ENCODE data around the gene UMAD1.
A peak's percentile ranks its signal among the peaks of the same experiment; 100 is the strongest.

The UMAD1 gene

GRCh38 chr7:7843240-7843639 is 202.7 kb downstream of the UMAD1 start:
- H2AK5ac ChIP-seq (ENCODE audit: low read length): no peak overlapping the region
- no peak overlapping the region for H2BK120ac ChIP-seq (ENCODE audit: insufficient read depth, low read length, poor library complexity)
- no peaks in the 10 kb centered on the region for H3K36me3 ChIP-seq (ENCODE audit: control insufficient read depth in 1 of 2, insufficient read depth in 2 of 2, low read length in 2 of 2)
- no peak overlapping the region for H3K18ac ChIP-seq (ENCODE audit: low read length)
- H3K9ac ChIP-seq (ENCODE audit: low read length): no peak overlapping the region
- no peaks in the 10 kb centered on the region for H3K79me1 ChIP-seq (ENCODE audit: low read length)
- H3K79me2 ChIP-seq (ENCODE audit: control insufficient read depth, insufficient read depth, low read length, poor library complexity): no peaks in the 10 kb centered on the region
- H3K23ac ChIP-seq (ENCODE audit: low read length): no peak overlapping the region
- no peak overlapping the region for H3K4me3 ChIP-seq (ENCODE audit: low read depth, low read length)
- no peak overlapping the region for H3K27ac ChIP-seq (ENCODE audit: low read depth, low read length)
- DNase-seq: no peak
- H3K4ac ChIP-seq (ENCODE audit: low read depth, low read length): no peak overlapping the region
- no peak overlapping the region for H2BK12ac ChIP-seq (ENCODE audit: low read length)
- no peak overlapping the region for H2BK5ac ChIP-seq (ENCODE audit: low read depth, low read length, poor library complexity)
- no peaks in the 10 kb centered on the region for H3K27me3 ChIP-seq (ENCODE audit: insufficient read depth, low read length)
- H3K9me3 ChIP-seq (ENCODE audit: insufficient read depth, low read depth, low read length): no peaks in the 10 kb centered on the region
- WGBS (ENCODE audit: extremely low coverage, insufficient coverage, insufficient read length): no CpG with 5 or more reads among the region's 5 CpGs
- H3K4me1 ChIP-seq (ENCODE audit: control insufficient read depth in 1 of 2, insufficient read depth in 2 of 2, low read length in 2 of 2): peaks cover 0 to 2% of the 10 kb centered on the region in 2 experiments
- no peak overlapping the region for H4K91ac ChIP-seq (ENCODE audit: low read depth, low read length)
- no peak overlapping the region for H2AFZ ChIP-seq (ENCODE audit: insufficient read depth, low read length, poor library complexity)
- H4K12ac ChIP-seq (ENCODE audit: low read depth, low read length): no peak overlapping the region
- H4K8ac ChIP-seq (ENCODE audit: low read depth, low read length): no peak overlapping the region
- no peak overlapping the region for H3K4me2 ChIP-seq (ENCODE audit: low read length)
- no peak overlapping the region for H3K14ac ChIP-seq (ENCODE audit: low read length)

- H3K18ac ChIP-seq (ENCODE audit: low read length): no peak overlapping the region
Observed at GRCh38 chr7:7843972-7844371, 203.4 kb downstream of the UMAD1 start.

GRCh38 chr7:7848246-7848645 is 207.7 kb downstream of the UMAD1 start:
- H3K18ac ChIP-seq (ENCODE audit: low read length): no peak overlapping the region
- H3K36me3 ChIP-seq (ENCODE audit: control insufficient read depth in 1 of 2, insufficient read depth in 2 of 2, low read length in 2 of 2): no peaks in the 10 kb centered on the region
- H3K14ac ChIP-seq (ENCODE audit: low read length): no peak overlapping the region
- no peak overlapping the region for H3K4me3 ChIP-seq (ENCODE audit: low read depth, low read length)
- no peak overlapping the region for H3K9ac ChIP-seq (ENCODE audit: low read length)
- peaks cover 2 to 7% of the 10 kb centered on the region in 2 experiments for H3K4me1 ChIP-seq (ENCODE audit: control insufficient read depth in 1 of 2, insufficient read depth in 2 of 2, low read length in 2 of 2)
- no peak overlapping the region for H3K4ac ChIP-seq (ENCODE audit: low read depth, low read length)
- no peak overlapping the region for H3K27ac ChIP-seq (ENCODE audit: low read depth, low read length)
- H3K9me3 ChIP-seq (ENCODE audit: insufficient read depth, low read depth, low read length): no peaks in the 10 kb centered on the region
- H4K8ac ChIP-seq (ENCODE audit: low read depth, low read length): no peak overlapping the region
- WGBS (ENCODE audit: extremely low coverage, insufficient coverage, insufficient read length): no CpG with 5 or more reads among the region's 2 CpGs
- H4K91ac ChIP-seq (ENCODE audit: low read depth, low read length): no peak overlapping the region
- H3K4me2 ChIP-seq (ENCODE audit: low read length): no peak overlapping the region
- no peaks in the 10 kb centered on the region for H3K79me2 ChIP-seq (ENCODE audit: control insufficient read depth, insufficient read depth, low read length, poor library complexity)
- H2BK120ac ChIP-seq (ENCODE audit: insufficient read depth, low read length, poor library complexity): no peak overlapping the region
- H2BK5ac ChIP-seq (ENCODE audit: low read depth, low read length, poor library complexity): no peak overlapping the region
- no peak overlapping the region for H2AK5ac ChIP-seq (ENCODE audit: low read length)
- no peaks in the 10 kb centered on the region for H3K79me1 ChIP-seq (ENCODE audit: low read length)
- no peak overlapping the region for H2BK12ac ChIP-seq (ENCODE audit: low read length)
- H3K27me3 ChIP-seq (ENCODE audit: insufficient read depth, low read length): no peaks in the 10 kb centered on the region
- H2AFZ ChIP-seq (ENCODE audit: insufficient read depth, low read length, poor library complexity): no peak overlapping the region
- no peak overlapping the region for H4K12ac ChIP-seq (ENCODE audit: low read depth, low read length)
- H3K23ac ChIP-seq (ENCODE audit: low read length): no peak overlapping the region
- no peak for DNase-seq

More at GRCh38 chr7:7843972-7844371, 203.4 kb downstream of the UMAD1 start:
- Histone ChIP-seq H3K27ac (ENCODE audit: low read depth, low read length) (no peak overlapping the region), H3K4me1 (ENCODE audit: control insufficient read depth in 1 of 2, insufficient read depth in 2 of 2, low read length in 2 of 2) (peaks cover 0 to 2% of the 10 kb centered on the region in 2 experiments), H3K9me3 (ENCODE audit: insufficient read depth, low read depth, low read length) (no peaks in the 10 kb centered on the region), H2AK5ac (ENCODE audit: low read length) (no peak overlapping the region), H3K36me3 (ENCODE audit: control insufficient read depth in 1 of 2, insufficient read depth in 2 of 2, low read length in 2 of 2) (no peaks in the 10 kb centered on the region), H3K14ac (ENCODE audit: low read length) (no peak overlapping the region), H4K8ac (ENCODE audit: low read depth, low read length) (no peak overlapping the region), H4K91ac (ENCODE audit: low read depth, low read length) (no peak overlapping the region), H2BK12ac (ENCODE audit: low read length) (no peak overlapping the region), H3K79me2 (ENCODE audit: control insufficient read depth, insufficient read depth, low read length, poor library complexity) (no peaks in the 10 kb centered on the region), H4K12ac (ENCODE audit: low read depth, low read length) (no peak overlapping the region), H3K4ac (ENCODE audit: low read depth, low read length) (no peak overlapping the region), H3K4me2 (ENCODE audit: low read length) (no peak overlapping the region), H2BK5ac (ENCODE audit: low read depth, low read length, poor library complexity) (no peak overlapping the region), H3K23ac (ENCODE audit: low read length) (no peak overlapping the region), H2BK120ac (ENCODE audit: insufficient read depth, low read length, poor library complexity) (no peak overlapping the region), H3K9ac (ENCODE audit: low read length) (no peak overlapping the region), H3K27me3 (ENCODE audit: insufficient read depth, low read length) (no peaks in the 10 kb centered on the region), H3K4me3 (ENCODE audit: low read depth, low read length) (no peak overlapping the region), H2AFZ (ENCODE audit: insufficient read depth, low read length, poor library complexity) (no peak overlapping the region), H3K79me1 (ENCODE audit: low read length) (no peaks in the 10 kb centered on the region)
- DNase-seq: peak; percentile 6 to 74
- no CpG with 5 or more reads among the region's 5 CpGs for WGBS (ENCODE audit: extremely low coverage, insufficient coverage, insufficient read length)

- no peak overlapping the region for H3K27ac ChIP-seq (ENCODE audit: low read depth, low read length)
- H4K8ac ChIP-seq (ENCODE audit: low read depth, low read length): no peak overlapping the region
- no peaks in the 10 kb centered on the region for H3K27me3 ChIP-seq (ENCODE audit: insufficient read depth, low read length)
- no peak overlapping the region for H3K14ac ChIP-seq (ENCODE audit: low read length)
- no peak for DNase-seq
- H3K9me3 ChIP-seq (ENCODE audit: insufficient read depth, low read depth, low read length): no peaks in the 10 kb centered on the region
- H3K4ac ChIP-seq (ENCODE audit: low read depth, low read length): no peak overlapping the region
- no peak overlapping the region for H2AK5ac ChIP-seq (ENCODE audit: low read length)
- H3K4me2 ChIP-seq (ENCODE audit: low read length): no peak overlapping the region
- no peak overlapping the region for H3K9ac ChIP-seq (ENCODE audit: low read length)
- no CpG with 5 or more reads among the region's 3 CpGs for WGBS (ENCODE audit: extremely low coverage, insufficient coverage, insufficient read length)
- H2BK5ac ChIP-seq (ENCODE audit: low read depth, low read length, poor library complexity): no peak overlapping the region
- H3K4me1 ChIP-seq (ENCODE audit: control insufficient read depth in 1 of 2, insufficient read depth in 2 of 2, low read length in 2 of 2): peaks cover 2 to 7% of the 10 kb centered on the region in 2 experiments
- no peaks in the 10 kb centered on the region for H3K79me2 ChIP-seq (ENCODE audit: control insufficient read depth, insufficient read depth, low read length, poor library complexity)
- no peak overlapping the region for H2BK120ac ChIP-seq (ENCODE audit: insufficient read depth, low read length, poor library complexity)
- no peak overlapping the region for H2BK12ac ChIP-seq (ENCODE audit: low read length)
- H3K36me3 ChIP-seq (ENCODE audit: control insufficient read depth in 1 of 2, insufficient read depth in 2 of 2, low read length in 2 of 2): no peaks in the 10 kb centered on the region
- H3K18ac ChIP-seq (ENCODE audit: low read length): no peak overlapping the region
- no peak overlapping the region for H3K23ac ChIP-seq (ENCODE audit: low read length)
- no peak overlapping the region for H4K12ac ChIP-seq (ENCODE audit: low read depth, low read length)
- H3K79me1 ChIP-seq (ENCODE audit: low read length): no peaks in the 10 kb centered on the region
- no peak overlapping the region for H3K4me3 ChIP-seq (ENCODE audit: low read depth, low read length)
- H2AFZ ChIP-seq (ENCODE audit: insufficient read depth, low read length, poor library complexity): no peak overlapping the region
- no peak overlapping the region for H4K91ac ChIP-seq (ENCODE audit: low read depth, low read length)
Observed at GRCh38 chr7:7848892-7849291, 208.3 kb downstream of the UMAD1 start.

Data from trophoblast cell (in vitro differentiated cells and primary cell).